Neural progenitor cell (in vitro differentiated cells): Measurements from ENCODE around the gene CTDNEP1.

Experiments used
- CTCF ChIP-seq: fragments of 200-600 bp; sonication (generic); IDR thresholded peaks from 2 replicates; pipeline ENCODE4 v1.5.1; 2017; ENCODE audit warnings: antibody characterized with exemption, mild to moderate bottlenecking
- EZH2 ChIP-seq: fragments of 200-600 bp; sonication (generic); IDR thresholded peaks from 2 replicates; pipeline ENCODE4 v1.6.1; 2017; ENCODE audit warnings: antibody characterized with exemption, mild to moderate bottlenecking, moderate library complexity
- EZH2phosphoT487 ChIP-seq: fragments of 200-600 bp; sonication (generic); IDR thresholded peaks from 2 replicates; pipeline ENCODE4 v1.6.1; 2017; ENCODE audit warnings: antibody characterized with exemption

- TF ChIP-seq EZH2phosphoT487 = no peak
- peak; percentile 80 for TF ChIP-seq CTCF
- peak; percentile 23 for TF ChIP-seq EZH2
Observed at GRCh38 chr17:7280519-7281073, 29.1 kb upstream of the CTDNEP1 start.
